DOHH2 (cell line): ENCODE measurements around the gene STK11.

Experiments used
- CTCF ChIP-seq: fragments of 200-600 bp; sonication (generic); IDR thresholded peaks from one replicate; pipeline ENCODE4 v1.5.1; 2014; ENCODE audit warnings: antibody characterized with exemption, mild to moderate bottlenecking, low read depth, low read length; ENCODE audit not compliant: poor library complexity, severe bottlenecking
- EZH2phosphoT487 ChIP-seq: fragments of 200-600 bp; sonication (generic); IDR thresholded peaks from 2 replicates; pipeline ENCODE4 v1.6.1; 2017; ENCODE audit warnings: borderline replicate concordance, mild to moderate bottlenecking, antibody characterized with exemption, low read length, moderate library complexity, mixed read lengths

DNA sequence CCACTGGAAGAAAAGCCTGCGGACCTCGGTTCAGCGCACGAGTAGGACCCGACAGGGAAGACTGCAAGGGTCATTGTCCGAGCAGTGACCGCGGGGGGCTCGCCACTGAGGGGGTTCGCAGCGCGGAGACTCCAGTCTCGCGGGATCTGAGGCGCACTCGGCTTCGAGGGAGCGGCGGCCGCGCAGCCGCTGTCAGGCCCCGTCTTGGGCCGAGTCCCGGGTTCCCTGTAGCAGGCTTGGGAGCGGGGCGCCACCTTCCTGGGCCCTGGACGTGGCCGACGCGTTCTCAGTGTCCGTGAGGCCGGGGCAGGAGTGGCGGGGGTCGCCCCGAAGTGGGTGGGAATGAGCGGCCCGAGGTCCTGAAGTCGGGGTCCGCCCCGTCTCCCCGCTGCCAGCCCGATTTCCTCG is 69.3 kb downstream of the STK11 start:
- TF ChIP-seq CTCF: no peak
- no peak for TF ChIP-seq EZH2phosphoT487
